PC-9 (cell line): ENCODE measurements around the gene DLD. TPM values are rescaled to one million over a fixed set of nuclear protein-coding genes. Genes with fewer than 3 reads are reported as not detected.

Experiments
- BruUV-seq: library from RNA; stranded (reverse); fragments of 400-500 nt; replicated peaks from 2 replicates; lab custom pipeline; 2021; lab: Mats Ljungman, UMichigan
- CTCF ChIA-PET: fragments of 300-600 bp; sonication (Branson Sonifier 250); formaldehyde crosslinking; loops from one replicate; lab custom pipeline; 2022; ENCODE audit warnings: antibody characterized with exemption; lab: Charles Lee
- POLR2A ChIA-PET: fragments of 300-600 bp; sonication (Branson Sonifier 250); formaldehyde crosslinking; loops from one replicate; lab custom pipeline; 2022; ENCODE audit warnings: antibody characterized with exemption; ENCODE audit not compliant: unreplicated experiment; lab: Charles Lee
- DNase-seq, 2 experiments: peaks; one replicate each; pipeline versions ENCODE4 v3.0.0 to v3.0.0-alpha.2; 2015 to 2022; ENCODE audit warnings: mixed read lengths in 1 of 2
- H2AFZ ChIP-seq: fragments of 200-600 bp; sonication (generic); 2 replicates; pipeline ENCODE4 v1.8.1; 2017; ENCODE audit warnings: antibody characterized with exemption
- H3F3A ChIP-seq: fragments of 200-600 bp; sonication (generic); 2 replicates; pipeline ENCODE4 v1.8.1; 2017; ENCODE audit warnings: antibody characterized with exemption, mild to moderate bottlenecking, low read depth; ENCODE audit not compliant: insufficient read depth
- H3K27ac ChIP-seq: fragments of 200-600 bp; sonication (generic); 2 replicates; pipeline ENCODE4 v1.6.1; 2016; ENCODE audit warnings: mixed run types
- H3K27me3 ChIP-seq: fragments of 200-600 bp; sonication (generic); 2 replicates; pipeline ENCODE4 v1.6.1; 2016; ENCODE audit warnings: low read depth, mixed run types; ENCODE audit not compliant: insufficient read depth
- H3K36me3 ChIP-seq: fragments of 200-600 bp; sonication (generic); 2 replicates; pipeline ENCODE4 v1.6.1; 2016; ENCODE audit warnings: low read depth, mixed run types
- H3K4me1 ChIP-seq: fragments of 200-600 bp; sonication (generic); replicated peaks from 2 replicates; pipeline ENCODE4 v1.6.1; 2016; ENCODE audit warnings: mixed run types; ENCODE audit not compliant: insufficient read depth
- H3K4me2 ChIP-seq: fragments of 200-600 bp; sonication (generic); 2 replicates; pipeline ENCODE4 v1.6.1; 2017; ENCODE audit warnings: mixed run types
- H3K4me3 ChIP-seq: fragments of 200-600 bp; sonication (generic); 2 replicates; pipeline ENCODE4 v1.6.1; 2016; ENCODE audit warnings: mixed run types
- H3K79me2 ChIP-seq: fragments of 200-600 bp; sonication (generic); 2 replicates; pipeline ENCODE4 v1.6.1; 2017; ENCODE audit warnings: low read depth, mixed run types
- H3K9me2 ChIP-seq: fragments of 200-600 bp; sonication (generic); 2 replicates; pipeline ENCODE4 v1.8.1; 2017; ENCODE audit warnings: mild to moderate bottlenecking; ENCODE audit not compliant: insufficient read depth
- H3K9me3 ChIP-seq: fragments of 200-600 bp; sonication (generic); 2 replicates; pipeline ENCODE4 v1.8.1; 2016; ENCODE audit warnings: low read depth; ENCODE audit not compliant: insufficient read depth
- H4K20me1 ChIP-seq: fragments of 200-600 bp; sonication (generic); 2 replicates; pipeline ENCODE4 v1.8.1; 2017; ENCODE audit not compliant: insufficient read depth
- EZH2 ChIP-seq: fragments of 200-600 bp; sonication (generic); IDR thresholded peaks from 2 replicates; pipeline ENCODE4 v1.8.0; 2017; ENCODE audit warnings: antibody characterized with exemption, low read depth
- intact Hi-C: fragments of 100-400 bp; cut with micrococcal nuclease; formaldehyde crosslinking; loops from one replicate; pipeline ENCODE4 v1.10.0; 2022; ENCODE audit not compliant: unreplicated experiment
- total RNA-seq: library from RNA; stranded (reverse); gene quantifications from 2 replicates; pipeline ENCODE4 v1.2.3, GENCODE V29; 2021
- TF ChIP-seq, protein P1 (sequence below): fragments of 200-600 bp; sonication (generic); conservative IDR thresholded peaks from 2 replicates; pipeline ENCODE4 v1.6.1; 2017; ENCODE audit warnings: mixed run types, antibody characterized with exemption, mild to moderate bottlenecking, moderate library complexity

Gene DLD
- total RNA-seq, 1 experiment from 2014 or later = 157 TPM

DNA sequence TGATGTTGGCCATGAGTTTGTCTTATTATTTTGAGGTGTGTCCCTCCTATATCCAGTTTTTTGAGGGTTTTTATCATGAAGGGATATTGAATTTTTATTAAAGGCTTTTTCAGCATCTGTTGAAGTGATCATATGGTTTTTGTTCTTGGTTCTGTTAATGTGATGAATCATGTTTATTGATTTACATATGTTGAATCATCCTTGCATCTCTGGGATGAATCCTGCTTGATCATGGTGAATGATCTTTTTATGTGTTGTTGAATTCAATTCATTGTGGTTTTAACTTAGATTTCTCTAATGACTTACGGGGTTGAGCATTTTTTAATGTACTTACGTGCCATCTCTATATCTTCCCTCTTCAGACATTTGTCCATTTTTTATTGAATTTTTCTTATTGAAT is 22.9 kb downstream of the DLD start:
- intact Hi-C loops = no loop called here
- H2AFZ ChIP-seq = no peak overlapping the region
- no peak for TF ChIP-seq EZH2
- TF ChIP-seq, protein P1, sequence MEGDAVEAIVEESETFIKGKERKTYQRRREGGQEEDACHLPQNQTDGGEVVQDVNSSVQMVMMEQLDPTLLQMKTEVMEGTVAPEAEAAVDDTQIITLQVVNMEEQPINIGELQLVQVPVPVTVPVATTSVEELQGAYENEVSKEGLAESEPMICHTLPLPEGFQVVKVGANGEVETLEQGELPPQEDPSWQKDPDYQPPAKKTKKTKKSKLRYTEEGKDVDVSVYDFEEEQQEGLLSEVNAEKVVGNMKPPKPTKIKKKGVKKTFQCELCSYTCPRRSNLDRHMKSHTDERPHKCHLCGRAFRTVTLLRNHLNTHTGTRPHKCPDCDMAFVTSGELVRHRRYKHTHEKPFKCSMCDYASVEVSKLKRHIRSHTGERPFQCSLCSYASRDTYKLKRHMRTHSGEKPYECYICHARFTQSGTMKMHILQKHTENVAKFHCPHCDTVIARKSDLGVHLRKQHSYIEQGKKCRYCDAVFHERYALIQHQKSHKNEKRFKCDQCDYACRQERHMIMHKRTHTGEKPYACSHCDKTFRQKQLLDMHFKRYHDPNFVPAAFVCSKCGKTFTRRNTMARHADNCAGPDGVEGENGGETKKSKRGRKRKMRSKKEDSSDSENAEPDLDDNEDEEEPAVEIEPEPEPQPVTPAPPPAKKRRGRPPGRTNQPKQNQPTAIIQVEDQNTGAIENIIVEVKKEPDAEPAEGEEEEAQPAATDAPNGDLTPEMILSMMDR = no peak
- H3K4me2 ChIP-seq = no peak overlapping the region
- H3K36me3 ChIP-seq = peaks cover 59% of the 10 kb centered on the region
- peak overlapping the region; percentile 48 for H3K27ac ChIP-seq
- ChIA-PET POLR2A (no interaction called here), CTCF (no interaction called here)
- no peaks in the 10 kb centered on the region for H4K20me1 ChIP-seq
- no peak overlapping the region for H3K4me3 ChIP-seq
- H3K79me2 ChIP-seq = peaks cover 9% of the 10 kb centered on the region; the same call in 1 of the 2 replicates
- no TSS peak for BruUV-seq
- no peaks in the 10 kb centered on the region; the same call in 1 of the 2 replicates for H3F3A ChIP-seq
- H3K9me3 ChIP-seq = no peaks in the 10 kb centered on the region
- H3K4me1 ChIP-seq = peaks cover 10% of the 10 kb centered on the region
- H3K27me3 ChIP-seq = no peaks in the 10 kb centered on the region
- DNase-seq = no peak
- no peaks in the 10 kb centered on the region for H3K9me2 ChIP-seq

DNA sequence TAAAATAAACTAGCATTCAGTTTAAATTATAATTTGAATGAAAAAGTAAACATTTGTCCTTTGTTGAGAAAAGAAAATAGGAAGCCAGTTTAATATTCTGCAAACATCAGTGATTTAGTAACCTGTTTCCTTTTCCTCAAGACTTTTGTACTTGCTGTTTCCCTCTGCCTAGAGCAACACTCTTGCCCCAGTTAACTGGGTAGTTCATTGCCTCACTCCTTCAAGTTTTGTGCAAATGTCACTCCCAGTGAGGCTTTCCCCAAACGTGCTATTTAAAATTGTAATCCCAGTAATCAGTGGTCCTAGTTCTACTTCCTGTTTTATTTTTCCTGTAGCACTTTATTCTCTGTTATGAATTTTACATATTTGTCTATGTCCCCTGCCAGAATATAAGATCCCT is 23.8 kb downstream of the DLD start:
- no peak for DNase-seq
- Histone ChIP-seq H3F3A (peaks cover 5% of the 10 kb centered on the region; the same call in 1 of the 2 replicates), H2AFZ (no peak overlapping the region), H3K27me3 (no peaks in the 10 kb centered on the region), H3K27ac (peak overlapping the region; percentile 27; the same call in 1 of the 2 replicates), H3K4me3 (no peak overlapping the region), H3K4me2 (no peak overlapping the region), H3K9me3 (no peaks in the 10 kb centered on the region), H3K9me2 (no peaks in the 10 kb centered on the region), H3K79me2 (peaks cover 9% of the 10 kb centered on the region; the same call in 1 of the 2 replicates), H4K20me1 (no peaks in the 10 kb centered on the region), H3K36me3 (peaks cover 60% of the 10 kb centered on the region), H3K4me1 (peaks cover 10% of the 10 kb centered on the region)
- intact Hi-C loops = no loop called here
- TF ChIP-seq EZH2 = no peak
- TF ChIP-seq, protein P1 = no peak
- ChIA-PET POLR2A (no interaction called here), CTCF (no interaction called here)
- BruUV-seq = no TSS peak

DNA sequence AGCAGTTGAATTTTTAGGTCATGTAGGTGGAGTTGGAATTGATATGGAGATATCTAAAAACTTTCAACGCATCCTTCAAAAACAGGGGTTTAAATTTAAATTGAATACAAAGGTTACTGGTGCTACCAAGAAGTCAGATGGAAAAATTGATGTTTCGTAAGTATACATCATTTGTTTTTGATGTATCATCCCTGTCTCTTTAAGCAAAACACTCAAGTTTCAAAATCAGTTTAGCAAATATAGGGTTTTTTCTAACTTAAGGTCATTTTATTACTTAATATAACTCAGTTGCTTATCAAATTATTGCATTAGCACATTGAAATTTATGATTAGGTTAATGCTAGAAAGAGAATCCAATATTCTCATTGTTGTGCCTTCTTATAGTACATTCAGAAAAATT is 24.6 kb downstream of the DLD start:
- Histone ChIP-seq H3K9me3 (no peaks in the 10 kb centered on the region), H2AFZ (no peak overlapping the region), H3K27ac (no peak overlapping the region), H3K4me1 (peaks cover 10% of the 10 kb centered on the region), H3F3A (peaks cover 10% of the 10 kb centered on the region; the same call in 1 of the 2 replicates), H3K79me2 (peaks cover 9% of the 10 kb centered on the region; the same call in 1 of the 2 replicates), H3K36me3 (peaks cover 66% of the 10 kb centered on the region), H3K27me3 (no peaks in the 10 kb centered on the region), H3K9me2 (no peaks in the 10 kb centered on the region), H3K4me3 (no peak overlapping the region), H3K4me2 (no peak overlapping the region), H4K20me1 (0 out of 2 replicates have a peak, but pooled peaks cover 3% of the 10 kb centered on the region)
- BruUV-seq = no TSS peak
- POLR2A ChIA-PET = no interaction called here
- CTCF ChIA-PET = no interaction called here
- intact Hi-C loops = no loop called here
- DNase-seq = no peak
- TF ChIP-seq EZH2 = no peak
- TF ChIP-seq, protein P1 = no peak
